ENCODE measurements around the gene RPS10. TPM values are rescaled to one million over a fixed set of nuclear protein-coding genes. Genes with fewer than 3 reads are reported as not detected.

The RPS10 gene
- total and polyA plus RNA-seq, 12 donors = 551 to 2,567 (median 630) TPM

- TF ChIP-seq CTCF (IDR thresholded peaks at IDR 0.05) = no peak
- Histone ChIP-seq H3K27ac (no peak overlapping the region), H3K9me3 (peaks cover 0 to 6% (median 0%) of the 10 kb centered on the region in 11 donors), H3K36me3 (no peaks in the 10 kb centered on the region), H3K4me1 (no peaks in the 10 kb centered on the region), H3K4me3 (no peak overlapping the region), H3K27me3 (no peaks in the 10 kb centered on the region)
- 92 to 95% methylated on average over 2 to 3 of the region's 3 CpGs for WGBS, 2 donors
- no peak for DNase-seq
- intact Hi-C loops (cut with DNase I) = no loop called here
- ATAC-seq = no peak
These were observed 13.6 kb upstream of the RPS10 start for GRCh38 chr6:34439442-34439841.

DNA sequence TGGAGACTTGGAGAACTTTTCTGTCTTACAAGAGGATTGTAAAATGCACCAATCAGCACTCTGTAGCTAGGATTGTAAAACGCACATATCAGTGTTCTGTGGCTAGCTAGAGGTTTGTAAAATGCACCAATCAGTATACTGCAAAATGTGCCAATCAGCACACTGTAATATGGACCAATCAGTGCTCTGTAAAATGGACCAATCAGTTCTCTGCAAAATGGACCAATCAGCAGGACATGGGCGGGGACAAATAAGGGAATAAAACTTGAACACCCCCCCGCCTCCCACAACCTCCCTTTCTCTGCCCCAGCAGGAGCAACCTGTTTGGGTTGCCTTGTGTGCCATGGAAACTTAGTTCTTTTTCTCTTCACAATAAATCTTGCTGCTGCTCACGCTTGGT is 12.8 kb upstream of the RPS10 start:
- Histone ChIP-seq H3K9me3 (peaks cover 0 to 6% (median 0%) of the 10 kb centered on the region in 11 donors), H3K27ac (no peak overlapping the region), H3K36me3 (no peaks in the 10 kb centered on the region), H3K4me3 (no peak overlapping the region), H3K4me1 (no peaks in the 10 kb centered on the region), H3K27me3 (no peaks in the 10 kb centered on the region)
- ATAC-seq (no peak), DNase-seq (no peak)
- WGBS, 2 donors = 66 to 67% methylated on average over 4 of the region's 4 CpGs
- TF ChIP-seq CTCF (IDR thresholded peaks at IDR 0.05) = no peak
- intact Hi-C loops (cut with DNase I) = no loop called here

GRCh38 chr6:34437644-34437970 is 11.7 kb upstream of the RPS10 start:
- no peak for ATAC-seq
- no peak overlapping the region for H3K4me3 ChIP-seq
- 80 to 82% methylated on average over 1 of the region's 1 CpG for WGBS, 2 donors
- H3K27ac ChIP-seq = no peak overlapping the region
- no peak for DNase-seq
- H3K27me3 ChIP-seq = no peaks in the 10 kb centered on the region
- intact Hi-C loops (cut with DNase I) = no loop called here
- H3K4me1 ChIP-seq = no peaks in the 10 kb centered on the region
- peaks cover 0 to 6% (median 0%) of the 10 kb centered on the region in 11 donors for H3K9me3 ChIP-seq
- no peak for TF ChIP-seq CTCF (IDR thresholded peaks at IDR 0.05)
- no peaks in the 10 kb centered on the region for H3K36me3 ChIP-seq

GRCh38 chr6:34436803-34437643 is 11.2 kb upstream of the RPS10 start:
- no peak for ATAC-seq
- TF ChIP-seq CTCF (IDR thresholded peaks at IDR 0.05) = no peak
- no peak overlapping the region for H3K27ac ChIP-seq
- no peak overlapping the region for H3K4me3 ChIP-seq
- DNase-seq = no peak
- H3K9me3 ChIP-seq = peaks cover 0 to 6% (median 0%) of the 10 kb centered on the region in 11 donors
- H3K36me3 ChIP-seq = no peaks in the 10 kb centered on the region
- H3K27me3 ChIP-seq = no peaks in the 10 kb centered on the region
- intact Hi-C loops (cut with DNase I) = no loop called here
- H3K4me1 ChIP-seq = no peaks in the 10 kb centered on the region
- 90 to 93% methylated on average over 37 to 38 of the region's 38 CpGs for WGBS, 2 donors
